Activated naive CD4-positive, alpha-beta T cell treated with Interleukin-2 at 50 U/mL for 16 hours (primary cell): ENCODE results near the gene ACER2.
"Not testable (repeated sequence)": the region's sequence is repeated elsewhere in the genome, so short reads cannot be mapped to it uniquely, and the experiment has no call there.

ENCODE experiments used
- DNase-seq: peaks from one replicate; pipeline ENCODE4 v3.0.0-alpha.2; 2020

ACER2 gene

GRCh38 chr9:19408693-19409400, at the start of gene ACER2:
ACER2 (plus strand) TSS chr9:19409009; CDS start chr9:19409085, 76 bp downstream.
- DNase-seq, result peak; percentile 95

- no peak for DNase-seq
These were observed 39.7 kb upstream of the ACER2 start for GRCh38 chr9:19369107-19369506.

- no peak for DNase-seq
These were observed 36.9 kb upstream of the ACER2 start for GRCh38 chr9:19371942-19372341.

GRCh38 chr9:19372567-19372966, 36.2 kb upstream of the ACER2 start:
- no peak for DNase-seq

- DNase-seq, result no peak
These were observed 35.3 kb upstream of the ACER2 start for GRCh38 chr9:19373527-19373926.

GRCh38 chr9:19375538-19375937, 33.3 kb upstream of the ACER2 start:
- no peak for DNase-seq

GRCh38 chr9:19376931-19377330, 31.9 kb upstream of the ACER2 start:
- DNase-seq, result no peak

- no peak for DNase-seq
These were observed 30.6 kb upstream of the ACER2 start for GRCh38 chr9:19378164-19378563.

GRCh38 chr9:19378647-19379046, 30.2 kb upstream of the ACER2 start:
- no peak for DNase-seq

GRCh38 chr9:19379283-19379682, 29.5 kb upstream of the ACER2 start:
- DNase-seq, result no peak

GRCh38 chr9:19379697-19380046, 29.1 kb upstream of the ACER2 start:
- DNase-seq, result no peak

GRCh38 chr9:19380826-19381075, 28.1 kb upstream of the ACER2 start:
- no peak for DNase-seq

GRCh38 chr9:19381656-19382055, 27.2 kb upstream of the ACER2 start:
- DNase-seq, result no peak

- DNase-seq, result not testable (repeated sequence)
These were observed 23.6 kb upstream of the ACER2 start for GRCh38 chr9:19385212-19385611.

- DNase-seq, result no peak
These were observed 22.9 kb upstream of the ACER2 start for GRCh38 chr9:19385786-19386501.

GRCh38 chr9:19386502-19387044, 22.2 kb upstream of the ACER2 start:
- DNase-seq, result no peak

GRCh38 chr9:19387317-19387716, 21.5 kb upstream of the ACER2 start:
- DNase-seq, result no peak

- not testable (repeated sequence) for DNase-seq
These were observed 19.3 kb upstream of the ACER2 start for GRCh38 chr9:19389539-19389938.

GRCh38 chr9:19397845-19398244, 11.0 kb upstream of the ACER2 start:
- no peak for DNase-seq

- not testable (repeated sequence) for DNase-seq
These were observed 5.6 kb upstream of the ACER2 start for GRCh38 chr9:19403231-19403630.

GRCh38 chr9:19404283-19405075, 4.3 kb upstream of the ACER2 start:
- DNase-seq, result no peak

- no peak for DNase-seq
These were observed 3.0 kb upstream of the ACER2 start for GRCh38 chr9:19405771-19406170.

GRCh38 chr9:19408316-19408692, 505 bp upstream of the ACER2 start:
- no peak for DNase-seq
